Astrocyte of the spinal cord (primary cell): Measurements from ENCODE around the gene MRPL39.

Experiments
- DNase-seq: peaks from one replicate; pipeline ENCODE4 v3.0.0; 2011; ENCODE audit warnings: low read depth, low spot score
- H3K4me3 ChIP-seq: 2 replicates; pipeline ENCODE4 v1.5.1; 2011; ENCODE audit warnings: low read depth, mild to moderate bottlenecking, low read length, moderate library complexity
- CTCF ChIP-seq: IDR thresholded peaks from 2 replicates; pipeline ENCODE4 v1.5.1; 2012; ENCODE audit warnings: low read depth, mild to moderate bottlenecking, low read length, inconsistent platforms
- in situ Hi-C: cut with HindIII; loops from 2 replicates; pipeline ENCODE4 v1.10.0; 2017; ENCODE audit warnings: low sequenced_read_pairs

MRPL39 gene

DNA sequence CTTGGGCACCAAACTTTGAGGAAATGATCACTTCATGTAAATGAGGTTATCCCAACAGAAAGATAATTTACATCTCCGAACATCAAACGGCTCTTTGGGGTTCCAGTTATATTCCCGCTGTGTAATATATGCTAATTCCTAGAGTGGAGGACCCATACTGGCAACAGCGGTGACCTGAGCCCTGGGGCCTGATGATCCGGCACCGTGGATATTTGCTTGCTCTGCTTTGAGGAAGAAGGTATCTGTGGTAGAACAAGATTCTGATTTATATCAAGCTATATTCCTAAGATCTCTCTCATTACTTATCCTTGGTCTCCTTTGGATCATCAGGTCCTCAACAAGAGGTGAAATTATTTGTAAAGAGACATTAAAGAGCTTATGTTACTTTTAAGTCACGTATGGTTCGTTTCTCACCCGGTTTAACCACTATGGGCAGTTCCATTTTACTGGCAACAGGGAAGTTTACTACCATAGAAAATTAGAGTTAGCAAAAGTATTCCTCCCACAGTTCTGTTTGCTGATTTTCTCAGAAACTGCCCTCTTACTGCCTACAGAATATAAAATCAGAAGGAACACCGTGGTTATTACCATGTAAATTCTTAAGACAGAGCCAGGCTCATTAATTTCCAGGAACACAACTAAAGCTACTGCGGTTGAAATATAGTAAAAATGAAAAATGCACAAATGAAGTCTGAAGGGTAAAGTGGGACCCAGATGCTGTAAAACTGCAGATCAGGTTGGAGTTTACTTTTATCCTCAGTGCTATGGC, 56.7 kb downstream of the MRPL39 start:
- DNase-seq, result no peak
- H3K4me3 ChIP-seq, result no peak overlapping the region
- in situ Hi-C loops, result no loop called here
- no peak for TF ChIP-seq CTCF

GRCh38 chr21:25541042-25541441, 66.2 kb downstream of the MRPL39 start:
- no peak for DNase-seq
- in situ Hi-C loops, result no loop called here
- H3K4me3 ChIP-seq, result no peak overlapping the region
- TF ChIP-seq CTCF, result no peak

GRCh38 chr21:25539606-25540005, 67.7 kb downstream of the MRPL39 start:
- in situ Hi-C loops, result no loop called here
- no peak for TF ChIP-seq CTCF
- H3K4me3 ChIP-seq, result no peak overlapping the region
- DNase-seq, result no peak

DNA sequence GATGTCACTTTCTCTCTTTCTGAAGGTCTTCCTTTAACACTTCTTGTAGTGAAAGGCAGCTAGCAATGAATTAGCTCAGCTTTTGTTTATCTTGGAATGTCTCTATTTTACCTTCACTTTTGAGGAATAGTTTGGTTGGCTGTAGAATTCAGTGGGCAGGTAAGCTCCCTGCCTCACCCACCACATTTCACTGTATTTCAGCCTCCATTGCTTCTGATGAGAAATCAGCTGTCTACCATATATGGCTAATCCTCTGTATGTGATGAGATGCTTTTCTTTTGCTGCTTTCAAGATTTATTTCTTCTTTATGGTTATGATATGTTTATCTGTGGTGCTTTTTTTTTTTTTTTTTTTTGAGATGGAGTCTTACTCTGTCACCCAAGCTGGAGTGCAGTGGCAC, 70.1 kb downstream of the MRPL39 start:
- in situ Hi-C loops, result no loop called here
- no peak for DNase-seq
- no peak for TF ChIP-seq CTCF
- no peak overlapping the region for H3K4me3 ChIP-seq

DNA sequence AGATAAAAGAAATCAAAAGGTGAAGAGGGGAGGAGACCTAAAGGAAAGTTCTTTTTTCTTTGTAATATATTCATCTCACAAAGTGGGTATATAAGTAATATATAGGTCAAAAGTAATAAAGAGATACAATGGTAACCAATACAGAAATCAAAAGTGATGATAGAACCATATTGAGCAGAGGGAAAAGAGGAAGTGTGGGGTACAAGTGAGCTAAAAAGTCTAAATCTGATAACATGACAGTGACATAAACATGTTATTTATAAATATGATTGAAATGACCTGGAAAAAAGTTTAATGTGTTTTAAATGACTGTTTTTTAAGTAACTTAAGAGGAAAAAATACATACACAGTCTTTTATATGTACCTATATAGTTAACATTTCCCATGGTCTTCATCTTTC, 70.5 kb downstream of the MRPL39 start:
- DNase-seq, result no peak
- no peak overlapping the region for H3K4me3 ChIP-seq
- TF ChIP-seq CTCF, result no peak
- in situ Hi-C loops, result no loop called here

DNA sequence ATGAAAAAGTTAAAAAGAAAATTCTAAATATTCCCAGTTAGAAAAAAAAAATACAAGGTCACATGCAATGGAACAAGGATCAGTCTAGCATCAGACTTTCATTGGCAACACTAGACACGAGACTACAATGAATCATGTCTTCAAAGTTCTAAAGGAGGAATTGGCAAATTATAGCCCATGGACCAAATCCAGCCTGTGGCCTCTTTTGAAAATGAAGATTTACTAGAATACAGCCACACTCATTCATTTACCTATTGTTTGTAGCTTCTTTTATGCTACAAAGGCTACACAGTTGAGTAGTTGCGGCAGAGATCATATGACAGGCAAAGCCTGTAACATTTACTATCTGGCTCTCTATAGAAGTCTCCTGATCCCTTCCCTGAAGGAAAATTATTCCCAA, 71.4 kb downstream of the MRPL39 start:
- TF ChIP-seq CTCF, result no peak
- in situ Hi-C loops, result no loop called here
- DNase-seq, result no peak
- no peak overlapping the region for H3K4me3 ChIP-seq
